Measurements from ENCODE around the gene PRSS27. TPM values are rescaled to one million over a fixed set of nuclear protein-coding genes. Genes with fewer than 3 reads are reported as not detected.
"Not testable (repeated sequence)": the region's sequence is repeated elsewhere in the genome, so short reads cannot be mapped to it uniquely, and the experiment has no call there.

The PRSS27 gene
- total RNA-seq, 2 donors from 2014 or later, result 3.7 to 4.2 TPM

- WGBS, 2 experiments (ENCODE audit: insufficient coverage in 1 of 2, insufficient read length in 1 of 2), result 73 to 79% methylated on average over 2 to 4 of the region's 4 CpGs
- H3K27ac ChIP-seq (ENCODE audit: low read depth, low read length), result not testable (repeated sequence)
Measured at GRCh38 chr16:2679902-2680301, 40.1 kb downstream of the PRSS27 start.

GRCh38 chr16:2678206-2678965 is 41.6 kb downstream of the PRSS27 start:
- not testable (repeated sequence) for H3K4me1 ChIP-seq (ENCODE audit: control insufficient read depth, insufficient read depth, low read length); DNase-seq; H3K9ac ChIP-seq (ENCODE audit: extremely low read depth, low read length, poor library complexity, severe bottlenecking); H3K9me3 ChIP-seq (ENCODE audit: control insufficient read depth, low read length); H3K9me3 Mint-ChIP-seq; H3K4me3 ChIP-seq (ENCODE audit: low read length); H3K36me3 ChIP-seq (ENCODE audit: control insufficient read depth, insufficient read depth, low read length); H3K27ac Mint-ChIP-seq; H3K27me3 Mint-ChIP-seq (ENCODE audit: insufficient read depth); H3K27me3 ChIP-seq (ENCODE audit: control insufficient read depth, insufficient read depth, low read length, poor library complexity, severe bottlenecking); H3K4me1 Mint-ChIP-seq; H3K4me3 Mint-ChIP-seq; H3K27ac ChIP-seq (ENCODE audit: low read depth, low read length); H3K36me3 Mint-ChIP-seq (ENCODE audit: low read depth)
- 96% methylated on average over 4 of the region's 23 CpGs; no CpG with 5 or more reads in 1 of the 2 experiments for WGBS, 2 experiments (ENCODE audit: insufficient coverage in 1 of 2, insufficient read length in 1 of 2)

More at GRCh38 chr16:2679902-2680301, 40.1 kb downstream of the PRSS27 start:
- H3K27ac Mint-ChIP-seq; H3K4me1 Mint-ChIP-seq; H3K9me3 Mint-ChIP-seq; H3K9ac ChIP-seq (ENCODE audit: extremely low read depth, low read length, poor library complexity, severe bottlenecking); H3K4me3 Mint-ChIP-seq; H3K27me3 Mint-ChIP-seq (ENCODE audit: insufficient read depth); H3K4me3 ChIP-seq (ENCODE audit: low read length); H3K27me3 ChIP-seq (ENCODE audit: control insufficient read depth, insufficient read depth, low read length, poor library complexity, severe bottlenecking); H3K36me3 ChIP-seq (ENCODE audit: control insufficient read depth, insufficient read depth, low read length); H3K9me3 ChIP-seq (ENCODE audit: control insufficient read depth, low read length); H3K4me1 ChIP-seq (ENCODE audit: control insufficient read depth, insufficient read depth, low read length); H3K36me3 Mint-ChIP-seq (ENCODE audit: low read depth): not testable (repeated sequence)
- DNase-seq, result peak; percentile 11

- not testable (repeated sequence) for H3K4me1 Mint-ChIP-seq; H3K9ac ChIP-seq (ENCODE audit: extremely low read depth, low read length, poor library complexity, severe bottlenecking); H3K9me3 Mint-ChIP-seq; H3K27ac Mint-ChIP-seq; H3K9me3 ChIP-seq (ENCODE audit: control insufficient read depth, low read length); H3K36me3 Mint-ChIP-seq (ENCODE audit: low read depth); H3K36me3 ChIP-seq (ENCODE audit: control insufficient read depth, insufficient read depth, low read length); H3K4me3 ChIP-seq (ENCODE audit: low read length); H3K4me3 Mint-ChIP-seq; H3K4me1 ChIP-seq (ENCODE audit: control insufficient read depth, insufficient read depth, low read length); H3K27me3 Mint-ChIP-seq (ENCODE audit: insufficient read depth); H3K27ac ChIP-seq (ENCODE audit: low read depth, low read length); H3K27me3 ChIP-seq (ENCODE audit: control insufficient read depth, insufficient read depth, low read length, poor library complexity, severe bottlenecking)
- WGBS, 2 experiments (ENCODE audit: insufficient coverage in 1 of 2, insufficient read length in 1 of 2), result 88% methylated on average over 3 of the region's 3 CpGs; no CpG with 5 or more reads in 1 of the 2 experiments
- peak; percentile 15 for DNase-seq
Measured at GRCh38 chr16:2676937-2677336, 43.1 kb downstream of the PRSS27 start.

GRCh38 chr16:2675714-2676113 is 44.3 kb downstream of the PRSS27 start:
- Mint-ChIP-seq H3K27me3 (ENCODE audit: insufficient read depth) (no peaks in the 10 kb centered on the region), H3K9me3 (no peaks in the 10 kb centered on the region), H3K36me3 (ENCODE audit: low read depth) (no peaks in the 10 kb centered on the region), H3K27ac (no peak overlapping the region), H3K4me3 (no peak overlapping the region), H3K4me1 (peaks cover 3% of the 10 kb centered on the region)
- no peak overlapping the region for H3K27ac ChIP-seq (ENCODE audit: low read depth, low read length)
- H3K9ac ChIP-seq (ENCODE audit: extremely low read depth, low read length, poor library complexity, severe bottlenecking), result no peak overlapping the region
- DNase-seq, result peak; percentile 25
- WGBS, 2 experiments (ENCODE audit: insufficient coverage in 1 of 2, insufficient read length in 1 of 2), result 80 to 87% methylated on average over 8 to 16 of the region's 16 CpGs
- no peaks in the 10 kb centered on the region for H3K27me3 ChIP-seq (ENCODE audit: control insufficient read depth, insufficient read depth, low read length, poor library complexity, severe bottlenecking)
- H3K4me1 ChIP-seq (ENCODE audit: control insufficient read depth, insufficient read depth, low read length), result no peaks in the 10 kb centered on the region
- TF ChIP-seq CTCF (conservative IDR thresholded peaks at IDR 0.05), result no peak
- no peak overlapping the region for H3K4me3 ChIP-seq (ENCODE audit: low read length)
- no peaks in the 10 kb centered on the region for H3K36me3 ChIP-seq (ENCODE audit: control insufficient read depth, insufficient read depth, low read length)
- no peaks in the 10 kb centered on the region for H3K9me3 ChIP-seq (ENCODE audit: control insufficient read depth, low read length)

Measured in endodermal cell (in vitro differentiated cells).